ENCODE measurements around the gene LRPPRC.

DNA sequence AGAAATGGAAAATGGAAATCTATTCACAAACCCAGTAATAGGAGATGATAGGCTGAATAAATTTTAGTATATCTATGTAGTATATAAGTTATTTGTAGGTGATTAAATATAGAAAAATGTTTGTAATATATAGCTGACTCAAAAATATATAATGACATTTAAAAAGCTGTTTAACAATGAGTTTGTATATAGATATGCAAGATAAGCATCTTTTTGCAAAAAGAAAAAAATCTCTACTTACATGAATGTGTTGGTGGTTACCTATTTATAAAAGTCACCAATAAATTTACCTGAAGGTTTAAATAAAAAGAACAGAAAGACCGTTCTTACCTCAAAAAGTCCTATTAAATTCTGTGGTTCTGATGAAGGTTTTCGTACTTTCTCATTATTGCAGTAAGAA, 71.3 kb downstream of the LRPPRC start:
- TF ChIP-seq IRF3 (IDR thresholded peaks at IDR 0.05) (no peak), EZH2 (IDR thresholded peaks at IDR 0.05; ENCODE audit: borderline replicate concordance, control insufficient read depth, low read depth, low read length) (no peak), ETV6 (conservative IDR thresholded peaks at IDR 0.05 in 1 of 2, IDR thresholded peaks at IDR 0.05 in 1 of 2; ENCODE audit: borderline replicate concordance in 1 of 2, low read depth in 1 of 2) (no peak), SMC3 (IDR thresholded peaks at IDR 0.05; ENCODE audit: borderline replicate concordance, low read length) (no peak), POLR2A (IDR thresholded peaks at IDR 0.05; ENCODE audit: low read depth, low read length) (no peak), REST (IDR thresholded peaks at IDR 0.05; ENCODE audit: low read depth, low read length) (no peak), BRCA1 (IDR thresholded peaks at IDR 0.05; ENCODE audit: low read depth, low read length) (no peak), JUNB (IDR thresholded peaks at IDR 0.05) (no peak), ATF3 (IDR thresholded peaks at IDR 0.05; ENCODE audit: borderline replicate concordance, extremely low read depth, low read depth, low read length) (no peak), RAD21 (IDR thresholded peaks at IDR 0.05; ENCODE audit: insufficient read depth, low read depth, low read length) (no peak), CEBPB (IDR thresholded peaks at IDR 0.05; ENCODE audit: borderline replicate concordance in 1 of 2, low read depth in 2 of 2, low read length in 2 of 2) (no peak), POLR2AphosphoS5 (IDR thresholded peaks at IDR 0.05; ENCODE audit: low read length) (no peak), NRF1 (conservative IDR thresholded peaks at IDR 0.05; ENCODE audit: low read depth, low read length) (no peak)
- TF ChIP-seq, protein P1, sequence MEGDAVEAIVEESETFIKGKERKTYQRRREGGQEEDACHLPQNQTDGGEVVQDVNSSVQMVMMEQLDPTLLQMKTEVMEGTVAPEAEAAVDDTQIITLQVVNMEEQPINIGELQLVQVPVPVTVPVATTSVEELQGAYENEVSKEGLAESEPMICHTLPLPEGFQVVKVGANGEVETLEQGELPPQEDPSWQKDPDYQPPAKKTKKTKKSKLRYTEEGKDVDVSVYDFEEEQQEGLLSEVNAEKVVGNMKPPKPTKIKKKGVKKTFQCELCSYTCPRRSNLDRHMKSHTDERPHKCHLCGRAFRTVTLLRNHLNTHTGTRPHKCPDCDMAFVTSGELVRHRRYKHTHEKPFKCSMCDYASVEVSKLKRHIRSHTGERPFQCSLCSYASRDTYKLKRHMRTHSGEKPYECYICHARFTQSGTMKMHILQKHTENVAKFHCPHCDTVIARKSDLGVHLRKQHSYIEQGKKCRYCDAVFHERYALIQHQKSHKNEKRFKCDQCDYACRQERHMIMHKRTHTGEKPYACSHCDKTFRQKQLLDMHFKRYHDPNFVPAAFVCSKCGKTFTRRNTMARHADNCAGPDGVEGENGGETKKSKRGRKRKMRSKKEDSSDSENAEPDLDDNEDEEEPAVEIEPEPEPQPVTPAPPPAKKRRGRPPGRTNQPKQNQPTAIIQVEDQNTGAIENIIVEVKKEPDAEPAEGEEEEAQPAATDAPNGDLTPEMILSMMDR (IDR thresholded peaks at IDR 0.05 in 2 of 3, conservative IDR thresholded peaks at IDR 0.05 in 1 of 3; ENCODE audit: control insufficient read depth in 2 of 3, extremely low read depth in 1 of 3, insufficient read depth in 1 of 3, low read depth in 3 of 3, low read length in 3 of 3): no peak
